AG04450 (cell line): Measurements from ENCODE around the gene ANXA4. TPM values are rescaled to one million over a fixed set of nuclear protein-coding genes. Genes with fewer than 3 reads are reported as not detected.
"Not testable (repeated sequence)": the region's sequence is repeated elsewhere in the genome, so short reads cannot be mapped to it uniquely, and the experiment has no call there.

ENCODE experiments used
- CTCF ChIA-PET: fragments of 300-600, 350-600 bp; formaldehyde crosslinking; extraction: SDS; loops from one replicate; lab custom pipeline; 2022; ENCODE audit warnings: antibody characterized with exemption, inconsistent platforms; lab: Charles Lee
- POLR2A ChIA-PET: fragments of 350-600 bp; formaldehyde crosslinking; extraction: SDS; loops from one replicate; lab custom pipeline; 2021; ENCODE audit warnings: antibody characterized with exemption, inconsistent platforms; lab: Yijun Ruan, JAX
- DNase-seq: peaks from one replicate; pipeline ENCODE4 v3.0.0-alpha.2; 2011; ENCODE audit warnings: low read depth, low spot score
- H3K27ac ChIP-seq: one replicate; pipeline ENCODE4 v1.5.1; 2012; ENCODE audit warnings: low read depth, low read length, control low read depth
- H3K27me3 ChIP-seq: one replicate; pipeline ENCODE4 v1.6.0; 2012; ENCODE audit warnings: low read length; ENCODE audit not compliant: control insufficient read depth, insufficient read depth
- H3K4me3 ChIP-seq: 2 replicates; pipeline ENCODE4 v1.5.1; 2011; ENCODE audit warnings: mild to moderate bottlenecking, low read depth, low read length, control low read depth
- H3K9me3 ChIP-seq: 2 replicates; pipeline ENCODE4 v1.5.1; 2012; ENCODE audit warnings: low read length; ENCODE audit not compliant: control insufficient read depth, insufficient read depth
- polyA plus RNA-seq: library from polyadenylated mRNA; depleted of rRNA; stranded (reverse); fragments of >200 nt; gene quantifications from 2 replicates; pipeline ENCODE4 v1.2.3, GENCODE V29; 2011
- TF ChIP-seq, protein P1 (sequence below): IDR thresholded peaks from 2 replicates; pipeline ENCODE4 v1.5.1; 2011; ENCODE audit warnings: low read depth, low read length, control low read depth, inconsistent platforms

Gene ANXA4
- polyA plus RNA-seq, 1 experiment, result 105 TPM

- POLR2A ChIA-PET, result no interaction called here
- Histone ChIP-seq H3K27ac (no peak overlapping the region), H3K4me3 (no peak overlapping the region), H3K9me3 (no peaks in the 10 kb centered on the region), H3K27me3 (no peaks in the 10 kb centered on the region)
- no peak for DNase-seq
- TF ChIP-seq, protein P1, sequence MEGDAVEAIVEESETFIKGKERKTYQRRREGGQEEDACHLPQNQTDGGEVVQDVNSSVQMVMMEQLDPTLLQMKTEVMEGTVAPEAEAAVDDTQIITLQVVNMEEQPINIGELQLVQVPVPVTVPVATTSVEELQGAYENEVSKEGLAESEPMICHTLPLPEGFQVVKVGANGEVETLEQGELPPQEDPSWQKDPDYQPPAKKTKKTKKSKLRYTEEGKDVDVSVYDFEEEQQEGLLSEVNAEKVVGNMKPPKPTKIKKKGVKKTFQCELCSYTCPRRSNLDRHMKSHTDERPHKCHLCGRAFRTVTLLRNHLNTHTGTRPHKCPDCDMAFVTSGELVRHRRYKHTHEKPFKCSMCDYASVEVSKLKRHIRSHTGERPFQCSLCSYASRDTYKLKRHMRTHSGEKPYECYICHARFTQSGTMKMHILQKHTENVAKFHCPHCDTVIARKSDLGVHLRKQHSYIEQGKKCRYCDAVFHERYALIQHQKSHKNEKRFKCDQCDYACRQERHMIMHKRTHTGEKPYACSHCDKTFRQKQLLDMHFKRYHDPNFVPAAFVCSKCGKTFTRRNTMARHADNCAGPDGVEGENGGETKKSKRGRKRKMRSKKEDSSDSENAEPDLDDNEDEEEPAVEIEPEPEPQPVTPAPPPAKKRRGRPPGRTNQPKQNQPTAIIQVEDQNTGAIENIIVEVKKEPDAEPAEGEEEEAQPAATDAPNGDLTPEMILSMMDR, result no peak
- CTCF ChIA-PET, result interaction anchor here (1.0 to 4.4 kb wide), 3 partner anchors 11 to 81 kb away, joined by 3 to 36 read pairs (median 18); no protein-coding TSS in a partner anchor
Measured at GRCh38 chr2:69735686-69736085, 6.2 kb upstream of the ANXA4 start.

DNA sequence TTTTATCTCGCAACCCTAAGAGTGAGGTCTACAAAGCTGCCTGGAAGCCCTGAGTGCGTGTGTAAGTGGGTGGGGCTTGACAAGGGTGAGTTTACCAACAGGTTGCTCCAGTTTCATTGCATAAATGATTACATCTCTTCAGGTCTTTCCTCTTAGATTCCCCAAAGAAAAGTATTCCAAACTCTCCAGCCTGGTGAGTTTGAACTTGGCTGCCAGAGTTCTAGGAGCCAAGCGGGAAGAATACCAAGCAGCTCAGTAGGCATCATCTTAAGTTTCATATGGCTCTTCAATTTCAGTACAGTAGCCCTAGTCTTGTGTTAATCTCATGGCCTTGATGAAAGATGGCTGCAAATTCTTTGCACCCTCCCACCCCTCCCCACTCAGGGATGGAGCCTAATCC lies 3.8 kb upstream of the ANXA4 start:
- H3K27me3 ChIP-seq, CTCF ChIA-PET, DNase-seq, H3K4me3 ChIP-seq, POLR2A ChIA-PET, H3K9me3 ChIP-seq, H3K27ac ChIP-seq: not testable (repeated sequence)

- Histone ChIP-seq H3K27me3 (no peaks in the 10 kb centered on the region), H3K27ac (peak overlapping the region; percentile 95), H3K4me3 (peak overlapping the region; percentile 73; the same call in 1 of the 2 replicates), H3K9me3 (no peaks in the 10 kb centered on the region; the same call in 1 of the 2 replicates)
- TF ChIP-seq, protein P1, result no peak
- ChIA-PET CTCF (interaction anchor here (0.7 to 3.6 kb wide), 5 partner anchors 10 to 155 kb away, joined by 3 to 35 read pairs (median 6); no protein-coding TSS in a partner anchor), POLR2A (interaction anchor here (0.7 to 2.5 kb wide), 3 partner anchors 27 to 543 kb away, joined by 4 to 15 read pairs (median 5); no protein-coding TSS in a partner anchor)
- DNase-seq, result no peak
Measured at GRCh38 chr2:69740502-69740951, 1.4 kb upstream of the ANXA4 start.

GRCh38 chr2:69741229-69741574 lies 732 bp upstream of the ANXA4 start:
- CTCF ChIA-PET, result interaction anchor here (0.6 to 3.6 kb wide), 10 partner anchors 9 to 155 kb away, joined by 3 to 35 read pairs (median 4); no protein-coding TSS in a partner anchor
- H3K4me3 ChIP-seq, result peak overlapping the region; percentile 73
- H3K27ac ChIP-seq, result peak overlapping the region; percentile 95
- TF ChIP-seq, protein P1, result peak; percentile 43
- H3K27me3 ChIP-seq, result no peaks in the 10 kb centered on the region
- POLR2A ChIA-PET, result interaction anchor here (0.8 to 2.5 kb wide), 7 partner anchors 11 to 75 kb away, joined by 3 to 22 read pairs (median 4); no protein-coding TSS in a partner anchor
- no peaks in the 10 kb centered on the region; the same call in 1 of the 2 replicates for H3K9me3 ChIP-seq
- peak; percentile 45 for DNase-seq

DNA sequence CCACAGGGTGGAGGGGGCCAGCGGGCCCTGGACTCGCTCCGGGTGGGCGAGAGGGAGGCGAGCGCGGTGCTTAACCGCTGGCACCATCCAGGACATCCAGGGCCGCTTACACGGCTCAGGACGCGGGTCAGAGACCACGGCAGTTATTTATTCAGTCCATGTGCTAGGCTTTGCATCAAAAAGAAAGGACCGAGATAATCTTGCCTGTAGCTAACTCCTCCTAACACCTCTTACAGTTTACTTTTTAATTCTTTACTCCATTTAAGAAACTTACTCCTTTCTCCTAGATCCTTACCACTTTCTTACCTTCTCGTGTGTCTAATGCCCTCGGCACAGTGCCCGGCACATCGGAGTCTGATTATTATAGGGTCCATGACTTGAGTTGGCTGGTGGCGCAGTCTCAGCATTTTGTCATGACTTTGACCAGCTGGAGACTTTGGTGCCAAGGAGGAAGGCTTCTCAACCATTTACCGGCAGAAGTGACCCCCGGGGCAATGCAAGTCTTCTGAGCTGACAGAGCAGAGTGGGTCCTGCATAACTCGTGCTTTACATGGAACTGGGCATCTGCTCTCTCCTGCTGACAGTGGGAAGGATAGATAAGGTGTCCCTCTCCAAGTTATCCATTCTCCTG lies 503 bp downstream of the ANXA4 start:
- Histone ChIP-seq H3K27me3 (no peaks in the 10 kb centered on the region), H3K27ac (no peak overlapping the region), H3K9me3 (no peaks in the 10 kb centered on the region; the same call in 1 of the 2 replicates), H3K4me3 (peak overlapping the region; percentile 73)
- POLR2A ChIA-PET, result interaction anchor here (0.5 to 2.5 kb wide), 6 partner anchors 10 to 74 kb away, joined by 3 to 15 read pairs (median 4); no protein-coding TSS in a partner anchor
- CTCF ChIA-PET, result interaction anchor here (0.8 to 3.6 kb wide), 6 partner anchors 14 to 75 kb away, joined by 3 to 35 read pairs (median 5); no protein-coding TSS in a partner anchor
- TF ChIP-seq, protein P1, result no peak
- DNase-seq, result no peak
